Measurements from ENCODE around the gene CDHR1.

Gene CDHR1

GRCh38 chr10:84238909-84239308, 44.6 kb downstream of the CDHR1 start:
- Histone ChIP-seq H4K20me1 (ENCODE audit: low read depth, low read length) (no peaks in the 10 kb centered on the region), H3F3A (ENCODE audit: insufficient read depth) (no peaks in the 10 kb centered on the region), H3K36me3 (ENCODE audit: low read length) (no peaks in the 10 kb centered on the region), H3K4me3 (ENCODE audit: insufficient read depth, low read length, poor library complexity, severe bottlenecking) (no peak overlapping the region), H3K9ac (ENCODE audit: low read length) (no peak overlapping the region), H3K4me2 (ENCODE audit: low read depth, low read length, poor library complexity, severe bottlenecking) (no peak overlapping the region), H3K9me2 (replicated peaks; ENCODE audit: insufficient read depth, low read length) (no peaks in the 10 kb centered on the region), H3K79me2 (ENCODE audit: insufficient read depth, low read length) (no peaks in the 10 kb centered on the region), H3K9me3 (ENCODE audit: insufficient read depth, low read length) (no peaks in the 10 kb centered on the region), H3K27ac (ENCODE audit: low read depth, low read length) (no peak overlapping the region), H3K27me3 (ENCODE audit: low read length) (no peaks in the 10 kb centered on the region), H2AFZ (ENCODE audit: low read depth, low read length, severe bottlenecking) (no peak overlapping the region)
- TF ChIP-seq EZH2phosphoT487 (conservative IDR thresholded peaks at IDR 0.05; ENCODE audit: low read length) = no peak
- TF ChIP-seq, protein P1, sequence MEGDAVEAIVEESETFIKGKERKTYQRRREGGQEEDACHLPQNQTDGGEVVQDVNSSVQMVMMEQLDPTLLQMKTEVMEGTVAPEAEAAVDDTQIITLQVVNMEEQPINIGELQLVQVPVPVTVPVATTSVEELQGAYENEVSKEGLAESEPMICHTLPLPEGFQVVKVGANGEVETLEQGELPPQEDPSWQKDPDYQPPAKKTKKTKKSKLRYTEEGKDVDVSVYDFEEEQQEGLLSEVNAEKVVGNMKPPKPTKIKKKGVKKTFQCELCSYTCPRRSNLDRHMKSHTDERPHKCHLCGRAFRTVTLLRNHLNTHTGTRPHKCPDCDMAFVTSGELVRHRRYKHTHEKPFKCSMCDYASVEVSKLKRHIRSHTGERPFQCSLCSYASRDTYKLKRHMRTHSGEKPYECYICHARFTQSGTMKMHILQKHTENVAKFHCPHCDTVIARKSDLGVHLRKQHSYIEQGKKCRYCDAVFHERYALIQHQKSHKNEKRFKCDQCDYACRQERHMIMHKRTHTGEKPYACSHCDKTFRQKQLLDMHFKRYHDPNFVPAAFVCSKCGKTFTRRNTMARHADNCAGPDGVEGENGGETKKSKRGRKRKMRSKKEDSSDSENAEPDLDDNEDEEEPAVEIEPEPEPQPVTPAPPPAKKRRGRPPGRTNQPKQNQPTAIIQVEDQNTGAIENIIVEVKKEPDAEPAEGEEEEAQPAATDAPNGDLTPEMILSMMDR (IDR thresholded peaks at IDR 0.05; ENCODE audit: insufficient read depth, low read length, poor library complexity, severe bottlenecking) = no peak

GRCh38 chr10:84241185-84241790, 47.0 kb downstream of the CDHR1 start, which contains the start of gene LRIT1:
LRIT1 (minus strand) TSS chr10:84241546; CDS start chr10:84241439, 107 bp downstream.
- Histone ChIP-seq H2AFZ (ENCODE audit: low read depth, low read length, severe bottlenecking) (no peak within 1 kb of the TSS), H3K9me2 (replicated peaks; ENCODE audit: insufficient read depth, low read length) (no peaks in the 10 kb centered on the region), H3K27ac (ENCODE audit: low read depth, low read length) (no peak within 1 kb of the TSS), H3F3A (ENCODE audit: insufficient read depth) (no peaks in the 10 kb centered on the region), H3K9me3 (ENCODE audit: insufficient read depth, low read length) (no peaks in the 10 kb centered on the region), H3K9ac (ENCODE audit: low read length) (no peak within 1 kb of the TSS), H3K4me3 (ENCODE audit: insufficient read depth, low read length, poor library complexity, severe bottlenecking) (no peak within 1 kb of the TSS), H3K4me2 (ENCODE audit: low read depth, low read length, poor library complexity, severe bottlenecking) (no peak within 1 kb of the TSS), H3K36me3 (ENCODE audit: low read length) (no peaks in the 10 kb centered on the region), H4K20me1 (ENCODE audit: low read depth, low read length) (no peaks in the 10 kb centered on the region), H3K27me3 (ENCODE audit: low read length) (no peaks in the 10 kb centered on the region), H3K79me2 (ENCODE audit: insufficient read depth, low read length) (no peaks in the 10 kb centered on the region)
- TF ChIP-seq, protein P1 (IDR thresholded peaks at IDR 0.05; ENCODE audit: insufficient read depth, low read length, poor library complexity, severe bottlenecking) = no peak
- no peak for TF ChIP-seq EZH2phosphoT487 (conservative IDR thresholded peaks at IDR 0.05; ENCODE audit: low read length)

- no peak for TF ChIP-seq EZH2phosphoT487 (conservative IDR thresholded peaks at IDR 0.05; ENCODE audit: low read length)
- TF ChIP-seq, protein P1 (IDR thresholded peaks at IDR 0.05; ENCODE audit: insufficient read depth, low read length, poor library complexity, severe bottlenecking) = no peak
- H3K27ac ChIP-seq (ENCODE audit: low read depth, low read length) = no peak overlapping the region
- no peak overlapping the region for H3K4me2 ChIP-seq (ENCODE audit: low read depth, low read length, poor library complexity, severe bottlenecking)
- H2AFZ ChIP-seq (ENCODE audit: low read depth, low read length, severe bottlenecking) = no peak overlapping the region
- no peaks in the 10 kb centered on the region for H3K9me3 ChIP-seq (ENCODE audit: insufficient read depth, low read length)
- H3K79me2 ChIP-seq (ENCODE audit: insufficient read depth, low read length) = no peaks in the 10 kb centered on the region
- no peaks in the 10 kb centered on the region for H4K20me1 ChIP-seq (ENCODE audit: low read depth, low read length)
- H3K36me3 ChIP-seq (ENCODE audit: low read length) = no peaks in the 10 kb centered on the region
- no peaks in the 10 kb centered on the region for H3K27me3 ChIP-seq (ENCODE audit: low read length)
- H3K9me2 ChIP-seq (replicated peaks; ENCODE audit: insufficient read depth, low read length) = no peaks in the 10 kb centered on the region
- no peaks in the 10 kb centered on the region for H3F3A ChIP-seq (ENCODE audit: insufficient read depth)
- H3K9ac ChIP-seq (ENCODE audit: low read length) = no peak overlapping the region
- no peak overlapping the region for H3K4me3 ChIP-seq (ENCODE audit: insufficient read depth, low read length, poor library complexity, severe bottlenecking)
These were observed 49.4 kb downstream of the CDHR1 start for GRCh38 chr10:84243759-84244158.

All from SU-DHL-6 (cell line).